Activated CD8-positive, alpha-beta memory T cell treated with anti-CD3 and anti-CD28 coated beads for 4 hours (primary cell): ENCODE measurements around the gene HTD2.
A peak's percentile ranks its signal among the peaks of the same experiment; 100 is the strongest.

Source experiments
- DNase-seq, 2 donors: peaks; one replicate each; pipeline ENCODE4 v3.0.0-alpha.2; 2020; ENCODE audit warnings: low read depth in 2 of 2

Gene HTD2

DNA sequence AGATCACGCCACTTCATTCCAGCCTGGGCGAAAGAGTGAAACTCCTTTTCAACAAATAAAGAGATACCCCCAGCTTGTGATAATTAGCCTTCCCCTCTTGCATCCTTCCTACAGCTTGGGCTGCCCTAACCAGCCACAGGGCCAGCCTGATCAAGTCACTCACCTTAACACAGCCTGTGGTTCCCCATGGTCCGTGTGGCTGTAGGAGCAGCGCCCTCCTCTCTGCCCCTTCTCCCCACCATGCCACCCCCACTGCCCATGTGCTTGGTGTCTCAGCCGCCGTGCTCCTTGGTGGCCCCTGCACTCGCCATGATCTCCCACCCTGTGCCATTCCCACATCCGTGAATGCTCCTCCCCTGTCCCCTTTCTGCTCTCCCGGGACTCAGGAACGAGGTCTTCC is 13.5 kb upstream of the HTD2 start:
- no peak for DNase-seq

DNA sequence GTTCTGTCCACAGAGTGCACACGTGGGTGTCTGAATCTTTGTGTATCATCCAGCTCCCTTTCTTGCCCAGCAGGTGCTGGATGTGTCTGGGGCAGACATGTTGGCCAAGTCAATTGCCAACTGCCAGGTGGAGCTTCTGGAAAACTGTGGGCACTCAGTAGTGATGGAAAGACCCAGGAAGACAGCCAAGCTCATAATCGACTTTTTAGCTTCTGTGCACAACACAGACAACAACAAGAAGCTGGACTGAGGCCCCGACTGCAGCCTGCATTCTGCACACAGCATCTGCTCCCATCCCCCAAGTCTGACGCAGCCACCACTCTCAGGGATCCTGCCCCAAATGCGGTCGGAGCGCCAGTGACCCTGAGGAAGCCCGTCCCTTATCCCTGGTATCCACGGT is 12.8 kb upstream of the HTD2 start:
- no peak for DNase-seq

DNA sequence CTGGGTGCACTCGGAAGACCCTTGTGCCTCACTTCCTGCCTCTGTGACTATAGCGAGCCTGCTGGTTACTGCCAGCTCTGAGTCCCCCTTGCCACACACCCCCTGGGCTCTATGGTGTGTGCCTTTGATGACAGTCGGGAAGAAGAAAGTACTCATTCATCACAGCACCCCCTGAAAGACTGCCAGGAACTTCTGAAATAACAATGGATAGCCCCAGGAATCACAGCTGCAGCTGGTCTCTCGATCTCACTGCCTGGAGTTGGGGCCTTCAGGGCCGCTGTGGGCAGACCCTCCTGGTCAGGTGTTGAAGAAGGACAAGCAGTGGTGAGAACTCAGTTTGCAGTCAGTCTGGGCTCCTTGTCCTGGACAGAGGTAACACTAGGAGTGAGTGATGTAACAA is 10.1 kb upstream of the HTD2 start:
- DNase-seq = no peak

DNA sequence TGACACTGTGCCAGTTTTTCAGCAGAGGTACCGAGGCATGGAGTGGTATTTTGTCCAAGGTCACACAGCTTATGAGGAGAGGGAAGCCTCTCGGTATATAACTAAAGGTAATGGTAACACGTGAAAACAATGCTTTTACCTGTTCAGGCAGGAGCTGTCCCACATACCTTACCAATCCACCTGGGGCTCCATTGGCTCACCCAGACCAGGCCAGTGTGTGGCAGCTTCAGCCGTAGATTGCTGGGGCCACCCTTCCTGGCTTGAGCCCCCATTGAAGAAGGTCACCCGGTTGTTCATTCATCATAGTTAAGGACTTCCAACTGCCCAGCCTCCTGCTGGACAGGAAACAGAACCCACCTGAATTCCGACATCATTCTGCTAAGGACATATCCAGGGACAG is 9.5 kb upstream of the HTD2 start:
- DNase-seq = no peak

DNA sequence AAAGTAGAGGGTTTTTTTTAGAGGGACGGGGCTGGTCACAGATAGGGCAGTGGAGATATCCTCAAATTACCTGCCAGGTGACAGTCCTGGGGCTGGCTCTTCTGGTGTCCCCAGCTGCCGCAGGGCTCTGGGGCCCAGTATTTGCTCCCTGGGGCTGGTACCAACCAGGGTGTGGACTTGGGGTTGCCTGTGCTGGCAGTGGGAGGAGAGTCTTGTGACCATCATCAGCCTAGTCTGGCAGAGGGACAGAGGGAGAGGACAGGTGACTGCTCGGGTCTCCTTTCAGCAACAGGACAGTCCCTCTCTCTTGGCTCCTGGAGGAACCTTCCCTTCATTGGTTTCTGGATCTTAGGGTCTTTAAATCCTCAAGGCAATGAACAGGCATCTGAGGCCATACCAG is 8.1 kb upstream of the HTD2 start:
- DNase-seq = no peak

DNA sequence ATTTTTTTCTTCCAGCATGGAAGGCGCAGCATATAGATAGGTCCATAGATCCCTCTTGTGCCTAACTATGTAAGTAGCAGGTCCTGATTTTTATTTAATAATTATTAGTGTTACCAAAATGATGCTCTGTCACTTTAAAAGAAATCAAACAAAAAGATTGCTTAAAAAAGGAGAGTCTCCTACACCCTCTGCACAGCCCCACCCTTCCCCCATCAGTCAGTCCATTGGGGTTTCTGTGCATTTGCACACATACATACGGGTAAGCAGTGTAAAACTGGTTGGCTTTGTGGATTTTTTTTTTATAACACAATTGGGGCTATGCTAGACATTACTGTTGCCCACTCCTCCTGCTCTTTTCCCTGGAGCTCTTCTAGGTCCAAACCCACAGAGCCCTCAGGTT is 7.2 kb upstream of the HTD2 start:
- no peak for DNase-seq

DNA sequence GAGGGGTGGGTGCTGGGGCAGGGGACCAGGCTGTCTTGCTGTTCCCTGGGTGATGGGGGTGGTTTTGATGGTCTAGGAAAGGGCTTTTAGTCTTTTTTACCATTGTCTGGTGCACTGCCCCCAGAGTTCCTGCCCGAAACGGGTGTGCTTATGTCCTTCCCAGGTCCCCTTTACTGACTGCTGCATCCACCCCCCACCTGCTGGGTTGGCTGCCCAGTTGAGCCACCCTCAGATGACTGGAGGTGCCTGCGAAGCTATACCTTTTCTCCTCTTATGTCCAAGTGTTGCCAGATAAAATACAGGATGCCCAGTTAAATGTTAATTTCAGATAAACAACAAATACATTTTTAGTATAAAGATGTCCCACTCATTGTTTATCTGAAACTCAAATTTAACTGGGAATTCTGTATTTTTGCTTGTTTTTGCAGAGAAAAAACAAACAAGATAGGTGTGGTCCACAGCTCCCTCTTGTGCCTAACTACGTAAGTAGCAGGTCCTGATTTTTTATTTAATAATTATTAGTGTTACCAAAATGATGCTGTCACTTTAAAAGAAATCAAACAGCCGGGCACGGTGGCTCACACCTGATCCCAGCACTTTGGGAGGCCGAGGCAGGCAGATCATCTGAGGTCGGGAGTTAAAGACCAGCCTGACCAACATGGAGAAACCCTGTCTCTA is 6.3 kb upstream of the HTD2 start:
- DNase-seq = no peak

DNA sequence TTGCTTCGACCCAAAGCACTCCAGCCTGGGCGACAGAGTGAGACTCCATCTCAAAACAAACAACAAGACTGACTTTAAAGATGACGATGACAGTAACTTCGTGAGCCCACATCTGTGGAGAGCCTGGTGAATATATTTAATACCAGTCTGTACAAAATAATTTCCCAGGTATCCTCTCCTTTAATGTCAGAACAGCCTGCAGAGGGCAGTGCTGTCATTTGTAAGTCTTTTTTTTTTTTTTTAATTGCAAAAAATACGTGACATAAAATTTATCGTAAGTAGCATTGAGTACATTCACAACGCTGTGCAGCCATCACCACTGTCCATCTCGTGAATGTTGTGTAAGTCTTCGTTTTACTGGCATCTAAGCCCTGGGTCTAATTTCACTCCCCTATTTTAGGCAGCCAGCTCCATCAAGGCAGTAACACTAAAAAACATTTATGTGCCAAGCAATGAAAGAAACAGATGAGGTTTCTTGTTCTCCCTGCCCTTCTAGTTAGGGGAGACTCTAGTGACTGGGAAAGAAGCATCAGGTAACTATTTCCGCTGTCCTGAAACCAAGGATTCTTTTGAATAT is 1.4 kb downstream of the HTD2 start:
- no peak for DNase-seq

DNA sequence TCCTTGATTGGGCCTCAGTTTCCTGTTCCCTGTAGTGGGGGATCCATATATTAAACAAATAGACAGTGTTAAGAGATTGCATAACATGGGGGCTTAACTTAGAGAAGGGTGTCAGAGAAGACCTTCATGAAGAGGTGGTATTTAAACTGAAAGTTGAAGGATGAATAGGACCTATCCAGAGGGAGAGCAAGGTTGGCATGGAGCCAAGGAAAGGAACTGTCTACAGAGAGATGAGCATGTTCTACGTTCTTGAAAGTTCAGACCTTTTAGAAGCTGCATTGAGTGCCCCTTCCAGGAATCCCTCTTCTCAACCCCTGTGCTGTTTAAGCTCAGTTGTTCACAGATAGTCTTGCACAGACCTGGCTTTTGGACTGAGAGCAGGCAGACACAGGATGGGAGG is 2.4 kb downstream of the HTD2 start:
- DNase-seq = no peak

DNA sequence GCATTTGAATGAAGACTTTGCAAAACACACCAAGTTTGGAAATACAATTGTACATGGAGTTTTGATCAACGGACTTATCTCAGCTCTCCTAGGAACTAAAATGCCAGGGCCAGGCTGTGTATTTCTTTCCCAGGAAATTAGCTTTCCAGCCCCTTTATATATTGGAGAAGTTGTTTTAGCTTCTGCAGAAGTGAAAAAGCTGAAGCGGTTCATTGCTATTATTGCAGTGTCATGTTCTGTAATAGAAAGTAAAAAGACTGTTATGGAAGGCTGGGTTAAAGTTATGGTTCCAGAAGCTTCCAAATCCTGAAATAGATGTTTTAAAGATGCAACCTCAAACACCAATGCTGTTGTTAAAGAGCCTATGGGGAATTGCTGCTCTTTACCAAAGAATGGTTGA is 11.5 kb downstream of the HTD2 start:
- DNase-seq = no peak

DNA sequence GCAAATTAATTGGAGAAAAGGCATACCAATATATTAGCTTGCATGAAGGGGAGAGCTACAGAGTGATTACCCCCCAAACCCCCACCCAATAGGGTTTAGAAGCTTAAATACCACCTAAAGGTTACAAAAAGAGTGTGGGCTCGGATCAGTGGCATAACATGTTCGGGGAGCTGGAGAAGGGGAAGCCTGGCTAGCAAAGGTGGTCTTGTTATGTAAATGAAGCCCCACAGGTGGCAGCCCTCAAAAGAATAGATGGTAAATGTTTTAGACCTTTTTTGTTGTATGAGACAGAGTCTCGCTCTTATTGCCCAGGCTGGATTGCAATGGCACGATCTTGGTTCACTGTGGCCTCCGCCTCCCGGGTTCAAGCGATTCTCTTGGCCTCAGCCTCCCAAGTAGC is 15.5 kb downstream of the HTD2 start:
- DNase-seq = no peak

DNA sequence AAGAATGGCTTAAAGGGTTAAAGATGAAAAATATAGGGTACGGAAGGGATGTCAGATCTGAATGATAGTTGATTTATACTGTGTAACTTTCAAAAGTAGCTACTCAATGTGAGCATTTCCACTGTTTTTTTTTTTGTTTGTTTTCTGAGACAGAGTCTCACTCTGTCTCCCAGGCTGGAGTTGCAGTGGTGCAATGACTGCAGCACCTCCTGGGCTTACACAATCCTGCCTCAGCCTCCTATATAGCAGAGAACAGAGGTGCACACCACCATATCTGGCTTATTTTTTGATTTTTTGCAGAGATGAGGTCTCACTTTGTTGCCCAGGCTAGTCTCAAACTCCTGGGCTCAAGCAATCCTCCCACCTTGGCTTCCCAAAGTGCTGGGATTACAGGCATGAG is 16.5 kb downstream of the HTD2 start:
- no peak for DNase-seq

DNA sequence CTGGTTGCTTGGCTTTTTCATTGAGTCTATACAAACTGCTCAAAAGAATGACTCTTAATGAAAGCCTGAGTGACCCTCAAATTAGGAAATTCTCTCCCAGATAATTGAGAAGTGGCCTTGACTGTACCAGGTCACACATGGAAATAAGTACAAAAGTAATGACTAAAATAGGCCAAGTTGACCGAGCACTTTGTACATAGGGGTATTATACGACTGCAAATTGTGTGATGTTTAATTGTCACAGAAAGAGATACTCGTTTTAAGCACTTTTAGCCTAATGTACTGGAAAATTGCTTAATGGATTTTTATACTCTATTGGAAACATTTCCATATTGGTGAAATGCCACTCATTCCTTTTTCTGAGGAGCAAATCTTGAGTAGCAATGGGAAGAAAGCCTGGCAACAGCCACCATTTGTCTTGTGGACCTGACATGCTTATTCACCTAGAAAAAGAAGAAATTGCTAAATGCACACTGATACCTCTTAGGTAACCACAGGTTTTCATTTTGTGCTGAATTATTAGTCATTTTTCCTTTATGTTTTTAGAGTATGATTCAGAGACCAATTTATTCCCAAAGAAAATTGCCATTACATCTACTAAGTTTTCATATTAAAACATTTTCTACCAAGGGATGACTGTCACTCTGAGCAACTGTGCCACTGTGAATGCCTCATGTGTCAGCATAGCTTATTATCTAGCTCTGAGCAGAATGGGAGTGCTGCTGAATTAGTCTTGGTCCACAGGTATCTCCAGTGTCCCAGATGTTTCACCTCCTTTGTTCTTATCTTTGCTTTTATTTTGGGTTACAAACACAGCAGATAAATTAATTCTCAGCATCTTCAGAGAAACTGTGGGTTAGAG is 17.4 kb downstream of the HTD2 start:
- no peak for DNase-seq

DNA sequence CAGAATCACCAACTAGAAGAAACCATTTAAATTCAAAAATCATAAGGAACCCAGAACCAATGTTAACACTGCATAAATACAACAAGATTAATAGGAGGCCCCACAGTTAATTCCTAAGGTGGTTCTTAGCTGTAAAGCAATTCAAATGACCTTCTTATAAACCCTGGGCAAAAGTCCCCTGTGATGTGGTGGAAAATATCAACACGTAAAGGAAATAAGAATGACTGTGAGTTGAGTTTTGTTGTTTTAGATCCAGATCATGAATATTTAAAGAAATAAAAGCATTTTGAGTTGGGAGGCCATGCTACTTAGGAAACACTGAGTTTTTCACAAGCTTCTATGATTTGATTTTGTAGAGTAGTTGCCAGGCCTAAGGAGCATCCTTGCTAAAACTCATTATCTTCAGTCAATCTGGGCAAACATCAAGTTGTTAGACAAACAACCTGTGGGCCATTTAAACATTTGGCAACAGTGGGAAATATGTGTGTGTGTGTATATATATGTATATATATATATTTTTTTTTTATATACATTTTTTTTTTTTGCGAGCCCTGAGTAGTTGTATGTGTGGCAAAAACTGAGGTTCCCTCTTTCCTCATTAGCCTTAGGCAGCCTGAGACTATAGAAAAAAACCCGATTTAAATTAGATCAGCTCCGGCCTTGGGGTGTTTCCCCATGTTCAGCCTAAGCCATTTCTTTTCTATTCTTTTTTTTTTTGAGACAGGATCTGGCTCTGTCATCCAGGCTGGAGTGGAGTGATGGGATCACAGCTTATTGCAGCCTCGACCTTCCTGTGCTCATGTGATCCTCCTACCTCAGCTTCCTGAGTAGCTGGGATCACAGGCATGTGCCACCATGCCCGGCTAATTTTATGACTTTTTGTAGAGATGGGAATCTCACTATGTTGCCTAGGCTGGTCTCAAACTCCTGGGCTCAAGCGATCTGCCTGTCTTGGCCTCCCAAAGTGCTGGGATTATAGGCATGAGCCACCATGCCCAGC is 18.4 kb downstream of the HTD2 start:
- no peak for DNase-seq

DNA sequence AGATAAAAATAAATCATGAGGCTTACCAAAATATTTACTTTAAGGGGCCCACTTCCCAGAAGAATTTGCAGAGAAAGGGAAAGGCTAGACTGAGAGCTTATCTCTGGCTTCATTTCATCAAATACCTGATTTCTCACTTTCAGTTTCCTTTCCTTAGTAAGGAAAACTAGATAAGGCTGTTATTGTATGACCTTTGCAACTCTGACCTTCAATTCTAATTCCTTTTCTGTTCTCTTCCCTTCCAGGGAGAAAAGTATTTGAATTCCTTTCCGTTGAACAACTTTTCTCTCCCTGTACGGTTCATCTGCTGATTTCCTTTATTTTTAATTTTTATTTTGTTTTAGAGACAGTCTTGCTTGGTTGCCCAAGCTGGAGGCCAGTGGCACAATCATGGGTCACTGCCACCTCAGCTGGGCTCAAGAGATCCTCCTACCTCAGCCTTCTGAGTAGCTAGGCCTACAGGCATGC is 19.2 kb downstream of the HTD2 start:
- no peak for DNase-seq

DNA sequence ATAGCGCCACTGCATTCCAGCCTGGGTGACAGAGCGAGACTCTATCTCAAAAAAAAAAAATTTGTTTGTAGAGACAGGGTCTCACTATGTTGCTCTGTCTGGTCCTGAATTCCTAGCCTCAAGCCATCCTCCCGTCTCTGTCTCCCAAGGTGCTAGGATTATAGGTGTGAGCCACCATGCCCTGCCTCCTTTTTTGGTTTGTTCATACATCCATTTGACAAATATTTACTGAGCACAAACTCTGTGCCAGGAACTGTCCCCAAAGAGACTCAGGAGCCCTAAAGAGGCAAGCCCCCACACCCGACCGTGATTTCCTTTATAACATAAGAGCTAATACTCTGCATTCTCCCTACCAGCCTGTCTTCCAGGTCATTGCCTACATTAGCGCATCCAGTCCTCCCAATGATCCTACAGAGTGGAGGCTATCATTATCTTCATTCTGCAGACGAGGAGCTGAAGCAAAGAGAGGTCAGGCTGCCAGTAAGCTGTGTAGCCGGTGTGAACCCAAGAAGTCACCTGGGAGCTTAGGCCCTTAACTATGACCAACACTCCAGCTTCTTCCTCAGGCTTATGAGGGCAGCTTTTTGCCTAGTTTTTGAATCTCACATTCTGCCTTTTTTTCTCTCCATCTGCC is 20.1 kb downstream of the HTD2 start:
- DNase-seq = no peak

DNA sequence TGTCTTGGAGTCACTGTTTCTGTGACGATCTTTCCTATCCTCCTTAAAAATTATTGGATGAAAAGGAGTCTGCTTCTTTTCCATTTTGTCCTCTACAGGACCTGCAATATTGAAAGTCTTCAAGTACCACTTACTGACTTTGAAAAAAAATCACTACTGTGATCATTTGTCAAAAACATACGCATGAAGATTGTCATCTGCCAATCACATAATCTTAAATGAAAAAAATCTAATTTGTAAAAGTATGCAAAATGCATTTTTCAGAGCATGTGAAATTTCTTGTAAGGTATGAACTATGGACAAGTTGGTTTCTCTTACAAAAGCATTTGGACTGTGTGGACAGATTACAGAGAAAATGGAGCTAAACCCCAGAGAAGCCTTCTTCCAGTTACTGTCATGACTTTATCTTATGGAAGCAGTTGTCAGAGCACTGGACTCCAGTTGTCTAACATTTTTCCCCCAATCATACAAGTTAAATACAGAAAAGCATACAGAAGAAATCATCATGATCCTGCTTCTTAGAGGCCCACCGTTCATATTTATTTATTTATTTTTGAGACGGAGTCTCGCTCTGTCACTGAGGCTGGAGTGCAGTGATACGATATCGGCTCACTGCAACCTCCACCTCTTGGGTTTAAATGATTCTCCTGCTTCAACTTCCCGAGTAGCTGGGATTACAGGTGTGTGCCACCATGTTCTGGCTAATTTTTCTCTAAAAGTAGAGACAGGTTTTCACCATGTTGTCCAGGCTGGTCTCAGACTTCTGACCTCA is 23.0 kb downstream of the HTD2 start:
- no peak for DNase-seq

DNA sequence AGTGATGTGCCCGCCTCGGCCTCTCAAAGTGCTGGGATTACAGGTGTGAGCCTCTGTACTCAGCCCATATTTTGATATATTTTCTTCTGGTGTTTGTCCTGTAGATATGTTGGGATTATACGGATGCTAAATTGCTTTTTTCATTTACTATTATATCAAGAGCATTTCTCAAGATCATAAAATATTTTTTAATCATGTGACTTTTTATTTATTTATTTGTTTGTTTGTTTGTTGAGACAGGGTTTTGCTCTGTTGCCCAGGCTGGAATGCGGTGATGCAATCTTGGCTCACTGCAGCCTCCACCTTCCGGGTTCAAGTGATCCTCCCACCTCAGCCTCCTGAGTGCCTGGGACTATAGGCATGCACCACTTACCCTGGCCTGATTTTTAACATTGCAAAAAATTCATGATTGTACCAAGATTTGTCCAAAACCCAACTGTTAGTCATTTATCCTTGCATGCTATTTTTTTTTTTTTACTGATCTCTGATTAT is 23.6 kb downstream of the HTD2 start:
- DNase-seq = no peak

DNA sequence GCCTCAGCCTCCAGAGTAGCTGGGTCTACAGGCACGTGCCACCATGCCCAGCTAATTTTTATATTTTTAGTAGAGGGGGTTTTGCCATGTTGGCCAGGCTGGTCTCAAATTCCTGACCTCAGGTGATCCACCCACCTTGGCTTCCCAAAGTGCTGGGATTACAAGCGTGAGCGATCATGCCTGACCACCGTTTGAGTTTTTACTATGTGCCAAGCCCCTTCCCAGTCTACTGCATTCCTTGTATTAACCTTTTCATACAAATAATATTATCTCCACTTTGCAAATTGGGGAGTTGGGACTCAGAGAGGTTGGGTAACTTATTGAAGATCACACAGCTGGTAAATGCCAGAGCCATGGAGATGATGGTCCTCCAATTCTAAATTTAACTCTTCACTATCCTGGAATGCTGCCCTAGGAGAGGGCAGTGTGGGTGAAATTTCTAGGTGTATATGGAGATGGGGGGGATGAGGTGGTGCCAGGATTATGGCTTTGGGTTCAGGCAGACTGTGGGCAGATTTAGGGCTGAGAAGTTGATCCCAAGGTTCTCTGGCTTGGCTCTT is 25.4 kb downstream of the HTD2 start:
- no peak for DNase-seq

DNA sequence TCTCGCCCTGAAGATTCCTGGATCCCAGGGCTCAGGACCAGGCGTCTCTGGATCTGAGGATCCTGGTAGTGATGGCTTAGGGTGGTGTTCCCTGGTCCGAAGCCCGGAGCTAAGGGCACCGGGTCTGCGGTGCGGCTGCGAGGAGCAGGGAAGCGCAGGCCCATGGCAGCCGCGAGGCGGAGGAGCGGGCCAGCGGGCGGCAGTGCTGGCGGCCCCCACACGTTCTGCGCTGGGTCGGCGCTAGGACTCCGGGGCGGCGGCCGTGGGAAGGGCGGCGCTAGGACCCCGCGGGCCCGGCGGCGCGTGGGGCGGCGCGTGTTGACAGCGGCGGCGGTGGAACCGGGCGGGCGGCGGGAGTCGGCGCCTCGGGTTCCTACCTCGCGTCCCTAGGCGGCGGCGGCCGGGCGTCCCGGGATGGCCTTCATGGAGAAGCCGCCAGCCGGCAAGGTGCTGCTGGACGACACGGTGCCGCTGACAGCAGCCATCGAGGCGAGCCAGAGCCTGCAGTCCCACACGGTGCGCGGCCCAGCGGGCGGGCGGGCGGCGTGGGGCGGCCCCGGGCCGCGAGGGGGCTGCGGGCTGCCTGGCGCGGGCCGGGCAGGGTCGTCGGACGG is 26.4 kb downstream of the HTD2 start, which contains the start of gene PXK:
TSS of gene PXK (plus strand) at position 318 of the 614 bp plus-strand sequence. CDS start at position 415, 97 bp downstream.
- peak; percentile 47 to 55 for DNase-seq
